Sigmoid colon (tissue), 7 donors: ENCODE results near the gene SMIM20. TPM values are rescaled to one million over a fixed set of nuclear protein-coding genes. Genes with fewer than 3 reads are reported as not detected.

Experiments
- DNase-seq: peaks from one replicate; pipeline ENCODE4 v3.0.0-alpha.2; 2019
- H3K27ac ChIP-seq, 4 donors: fragments of 200-600 bp; sonication (generic); one replicate each; pipeline ENCODE4 v1.5.1; 2016 to 2019; ENCODE audit warnings: mild to moderate bottlenecking in 1 of 4
- H3K27me3 ChIP-seq, 3 donors: fragments of 200-600 bp; sonication (generic); one replicate each; pipeline ENCODE4 v1.5.1; 2019; ENCODE audit warnings: mild to moderate bottlenecking in 1 of 3
- H3K36me3 ChIP-seq, 4 donors: fragments of 200-600 bp; sonication (generic); one replicate each; pipeline ENCODE4 v1.5.1; 2016 to 2019
- H3K4me1 ChIP-seq, 4 donors: fragments of 200-600 bp; sonication (generic); one replicate each; pipeline ENCODE4 v1.5.1; 2017 to 2019
- H3K4me3 ChIP-seq, 4 donors: fragments of 200-600 bp; sonication (generic); one replicate each; pipeline ENCODE4 v1.5.1; 2017 to 2019; ENCODE audit warnings: mild to moderate bottlenecking in 2 of 4, moderate library complexity in 1 of 4
- H3K9me3 ChIP-seq, 4 donors: fragments of 200-600 bp in 3 of 4; sonication (generic) in 3 of 4; one replicate each; pipeline versions ENCODE4 v1.5.1 to v1.6.1; 2013 to 2019
- EP300 ChIP-seq, 4 donors: sonication (generic); formaldehyde crosslinking; IDR thresholded peaks; one replicate each; pipeline ENCODE4 v1.6.1; 2017; ENCODE audit warnings: antibody characterized with exemption in 4 of 4
- POLR2A ChIP-seq, 2 donors: fragments of 450-650 bp; IDR thresholded peaks; one replicate each; pipeline ENCODE4 v1.6.1; 2016; ENCODE audit warnings: antibody characterized with exemption in 2 of 2, mild to moderate bottlenecking in 2 of 2, moderate library complexity in 2 of 2
- POLR2AphosphoS5 ChIP-seq, 4 donors: sonication (generic); formaldehyde crosslinking; IDR thresholded peaks; one replicate each; pipeline ENCODE4 v1.6.1; 2017; ENCODE audit warnings: antibody characterized with exemption in 4 of 4
- WGBS, 2 donors: extraction: QIAGEN DNeasy Blood & Tissue Kit; methylation state at CpG; one replicate each; pipeline ENCODE4 v1.1.7; 2013; 5-methylcytosine and 5-hydroxymethylcytosine counted together
- intact Hi-C: fragments of 100-400 bp; cut with DNase I; formaldehyde crosslinking; loops from one replicate; pipeline ENCODE4 v1.15.1; 2023
- polyA plus RNA-seq, 3 donors: library from polyadenylated mRNA; stranded (reverse); fragments of 200-250 nt; gene quantifications; one replicate each; pipeline ENCODE4 v1.2.3, GENCODE V29; 2013
- total RNA-seq, 4 donors: library from RNA; depleted of rRNA; stranded (reverse); fragments of >200 nt; gene quantifications; one replicate each; pipeline ENCODE4 v1.1.0, GENCODE V29; 2016
- TF ChIP-seq, protein P1 (sequence below), 4 experiments: fragments of 450-650 bp in 3 of 4; fragments of 200-600 bp in 1 of 4; IDR thresholded peaks; one replicate each; pipeline ENCODE4 v1.5.1; 2016 to 2019; ENCODE audit warnings: antibody characterized with exemption in 4 of 4, mild to moderate bottlenecking in 3 of 4, moderate library complexity in 2 of 4
- donor health status: healthy with polysubstance abuse.
- donor health status: Bipolar disorder and iron deficiency.
- donor health status: healthy.

Gene SMIM20
- total and polyA plus RNA-seq, 7 donors: 33.8 to 99.1 (median 45.4) TPM

DNA sequence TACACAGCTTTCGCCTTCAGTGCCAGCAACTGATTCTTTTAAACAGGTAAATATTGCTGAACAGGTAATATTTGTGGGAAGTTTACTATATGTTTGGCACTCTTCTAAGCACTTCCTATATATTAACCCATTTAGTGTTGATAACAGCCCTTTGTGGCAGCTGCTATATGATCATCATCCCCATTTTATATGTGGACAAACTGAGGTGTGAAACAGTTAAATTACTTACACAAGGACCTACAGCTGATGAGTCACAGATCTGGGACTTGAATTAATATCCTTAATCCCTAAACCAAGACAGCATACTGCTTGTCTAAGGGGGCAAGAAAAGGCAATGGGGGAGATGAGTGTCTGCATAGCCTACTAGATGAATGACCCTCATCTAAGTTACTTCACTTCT, 2.9 kb downstream of the SMIM20 start:
- H3K4me3 ChIP-seq: no peak overlapping the region
- no peaks in the 10 kb centered on the region for H3K9me3 ChIP-seq
- TF ChIP-seq POLR2AphosphoS5 (IDR thresholded peaks at IDR 0.05) (no peak), EP300 (IDR thresholded peaks at IDR 0.05) (no peak), POLR2A (IDR thresholded peaks at IDR 0.05) (no peak)
- TF ChIP-seq, protein P1, sequence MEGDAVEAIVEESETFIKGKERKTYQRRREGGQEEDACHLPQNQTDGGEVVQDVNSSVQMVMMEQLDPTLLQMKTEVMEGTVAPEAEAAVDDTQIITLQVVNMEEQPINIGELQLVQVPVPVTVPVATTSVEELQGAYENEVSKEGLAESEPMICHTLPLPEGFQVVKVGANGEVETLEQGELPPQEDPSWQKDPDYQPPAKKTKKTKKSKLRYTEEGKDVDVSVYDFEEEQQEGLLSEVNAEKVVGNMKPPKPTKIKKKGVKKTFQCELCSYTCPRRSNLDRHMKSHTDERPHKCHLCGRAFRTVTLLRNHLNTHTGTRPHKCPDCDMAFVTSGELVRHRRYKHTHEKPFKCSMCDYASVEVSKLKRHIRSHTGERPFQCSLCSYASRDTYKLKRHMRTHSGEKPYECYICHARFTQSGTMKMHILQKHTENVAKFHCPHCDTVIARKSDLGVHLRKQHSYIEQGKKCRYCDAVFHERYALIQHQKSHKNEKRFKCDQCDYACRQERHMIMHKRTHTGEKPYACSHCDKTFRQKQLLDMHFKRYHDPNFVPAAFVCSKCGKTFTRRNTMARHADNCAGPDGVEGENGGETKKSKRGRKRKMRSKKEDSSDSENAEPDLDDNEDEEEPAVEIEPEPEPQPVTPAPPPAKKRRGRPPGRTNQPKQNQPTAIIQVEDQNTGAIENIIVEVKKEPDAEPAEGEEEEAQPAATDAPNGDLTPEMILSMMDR (IDR thresholded peaks at IDR 0.05): no peak
- peaks cover 0 to 19% (median 13%) of the 10 kb centered on the region in 4 donors for H3K4me1 ChIP-seq
- H3K27ac ChIP-seq: no peak overlapping the region
- H3K36me3 ChIP-seq: peaks cover 0 to under 1% (median 0%) of the 10 kb centered on the region in 4 donors
- DNase-seq: no peak
- no peaks in the 10 kb centered on the region for H3K27me3 ChIP-seq
- intact Hi-C loops: no loop called here
- WGBS, 2 donors: 92% methylated on average over 1 of the region's 1 CpG

DNA sequence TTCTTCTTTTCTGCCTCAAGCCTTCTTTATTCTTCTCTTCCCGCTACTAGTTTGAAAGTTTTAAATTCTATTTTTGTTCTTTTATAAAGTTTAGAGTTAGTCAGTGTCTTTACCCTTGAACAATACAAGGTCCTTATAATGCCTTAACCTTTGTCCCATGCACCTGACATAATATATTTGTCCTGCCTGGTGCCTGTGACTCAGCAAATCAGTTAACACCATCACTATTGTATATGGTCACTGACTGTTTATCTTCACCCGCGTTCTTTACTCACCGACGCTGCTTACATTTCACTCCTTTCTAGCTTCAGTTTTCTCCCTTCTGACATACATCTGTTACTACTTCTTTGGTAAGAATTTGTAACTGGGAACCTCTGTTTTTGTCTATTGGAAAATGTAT, 5.7 kb downstream of the SMIM20 start:
- H3K4me1 ChIP-seq: peaks cover 0 to 9% (median 5%) of the 10 kb centered on the region in 4 donors
- intact Hi-C loops: no loop called here
- no peak overlapping the region for H3K4me3 ChIP-seq
- WGBS, 2 donors: 28 to 69% methylated on average over 5 of the region's 5 CpGs
- H3K27me3 ChIP-seq: no peaks in the 10 kb centered on the region
- no peak overlapping the region for H3K27ac ChIP-seq
- H3K36me3 ChIP-seq: peaks cover 0 to 3% (median 0%) of the 10 kb centered on the region in 4 donors
- TF ChIP-seq POLR2A (IDR thresholded peaks at IDR 0.05) (no peak), POLR2AphosphoS5 (IDR thresholded peaks at IDR 0.05) (no peak)
- no peak for DNase-seq
- H3K9me3 ChIP-seq: no peaks in the 10 kb centered on the region

DNA sequence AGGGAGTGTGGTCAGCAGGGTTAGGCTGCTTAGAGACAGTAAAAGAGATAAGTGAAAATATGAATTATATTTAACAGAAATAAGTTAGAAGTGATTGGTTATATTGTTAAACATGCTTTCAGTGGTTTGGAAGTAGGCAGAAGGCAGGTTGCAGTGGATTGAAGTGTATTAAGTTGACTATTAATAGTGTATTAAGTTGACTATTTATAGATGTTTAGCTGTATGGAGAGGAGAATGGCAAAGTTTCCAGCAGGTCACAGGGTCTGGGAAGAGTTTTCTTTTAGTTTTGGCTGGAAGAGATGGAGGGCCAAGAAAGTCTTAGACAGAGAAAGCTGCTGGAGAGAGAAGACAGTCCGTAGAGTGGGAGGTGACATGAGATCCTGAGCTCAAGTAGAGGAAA, 7.9 kb downstream of the SMIM20 start:
- no peak for DNase-seq
- no peak overlapping the region for H3K4me3 ChIP-seq
- H3K27me3 ChIP-seq: no peaks in the 10 kb centered on the region
- TF ChIP-seq POLR2AphosphoS5 (IDR thresholded peaks at IDR 0.05) (no peak), EP300 (IDR thresholded peaks at IDR 0.05) (no peak), POLR2A (IDR thresholded peaks at IDR 0.05) (no peak)
- TF ChIP-seq, protein P1 (IDR thresholded peaks at IDR 0.05): no peak
- no peak overlapping the region for H3K27ac ChIP-seq
- no peaks in the 10 kb centered on the region for H3K9me3 ChIP-seq
- intact Hi-C loops: no loop called here
- H3K36me3 ChIP-seq: peaks cover 0 to 3% (median 0%) of the 10 kb centered on the region in 4 donors
- H3K4me1 ChIP-seq: no peaks in the 10 kb centered on the region
- 97 to 98% methylated on average over 1 of the region's 1 CpG for WGBS, 2 donors

DNA sequence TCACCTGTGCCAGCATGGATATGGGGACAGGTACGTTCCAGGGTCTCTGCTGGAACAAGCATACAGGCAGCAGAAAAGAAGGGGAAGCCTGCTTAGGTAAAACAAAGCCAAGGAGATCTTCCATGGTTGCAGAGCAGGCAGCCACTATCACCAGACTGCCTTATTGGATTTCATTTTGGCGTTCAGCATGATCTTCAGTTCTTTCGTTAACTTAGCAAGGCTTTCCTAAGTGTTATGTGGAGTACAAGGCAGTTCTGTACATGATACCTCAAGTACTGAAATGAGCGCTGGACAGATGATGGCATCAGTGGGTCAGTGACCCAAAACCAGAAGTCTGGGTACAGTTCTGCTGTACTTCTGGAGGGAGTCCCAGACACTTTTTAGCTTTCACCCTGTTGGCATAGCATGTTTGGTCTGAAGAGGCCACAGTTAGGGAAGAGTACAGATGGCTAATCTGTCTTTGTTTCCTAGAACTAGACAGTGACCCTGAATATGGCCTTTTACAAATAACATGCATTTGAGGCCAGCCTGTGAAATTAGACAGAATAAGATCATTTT, 8.9 kb downstream of the SMIM20 start:
- Histone ChIP-seq H3K27me3 (no peaks in the 10 kb centered on the region), H3K27ac (no peak overlapping the region), H3K4me1 (no peaks in the 10 kb centered on the region), H3K9me3 (no peaks in the 10 kb centered on the region), H3K36me3 (peaks cover 0 to 3% (median 0%) of the 10 kb centered on the region in 4 donors), H3K4me3 (no peak overlapping the region)
- TF ChIP-seq EP300 (IDR thresholded peaks at IDR 0.05) (no peak), POLR2A (IDR thresholded peaks at IDR 0.05) (no peak), POLR2AphosphoS5 (IDR thresholded peaks at IDR 0.05) (no peak)
- TF ChIP-seq, protein P1 (IDR thresholded peaks at IDR 0.05): no peak
- intact Hi-C loops: no loop called here
- 87 to 98% methylated on average over 4 of the region's 4 CpGs for WGBS, 2 donors
- DNase-seq: no peak

DNA sequence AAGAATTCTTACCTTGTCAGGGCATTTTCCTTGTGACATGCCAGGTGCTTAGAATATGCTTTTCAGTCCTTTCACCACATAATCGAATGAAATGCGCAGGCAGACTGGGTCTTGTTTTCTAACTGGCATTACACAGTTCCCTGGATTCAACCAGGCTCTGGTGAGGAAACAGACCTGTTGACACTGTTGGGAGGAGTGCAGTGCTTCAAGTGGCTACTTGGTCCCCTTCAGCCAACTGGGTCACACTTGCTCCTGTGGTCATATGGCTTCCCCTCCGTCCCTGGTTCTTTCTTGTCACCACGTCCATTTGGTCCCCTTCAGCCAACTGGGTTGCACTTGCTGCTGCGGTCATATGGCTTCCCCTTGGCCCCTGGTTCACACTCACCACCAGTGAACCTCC, 9.7 kb downstream of the SMIM20 start:
- no peaks in the 10 kb centered on the region for H3K27me3 ChIP-seq
- intact Hi-C loops: no loop called here
- no peak for DNase-seq
- no peaks in the 10 kb centered on the region for H3K4me1 ChIP-seq
- no peaks in the 10 kb centered on the region for H3K9me3 ChIP-seq
- no peak for TF ChIP-seq POLR2A (IDR thresholded peaks at IDR 0.05)
- no peak for TF ChIP-seq POLR2AphosphoS5 (IDR thresholded peaks at IDR 0.05)
- TF ChIP-seq EP300 (IDR thresholded peaks at IDR 0.05): no peak
- TF ChIP-seq, protein P1 (IDR thresholded peaks at IDR 0.05): no peak
- H3K36me3 ChIP-seq: peaks cover 0 to 3% (median 0%) of the 10 kb centered on the region in 4 donors
- WGBS, 2 donors: 96 to 97% methylated on average over 5 of the region's 5 CpGs
- no peak overlapping the region for H3K27ac ChIP-seq
- no peak overlapping the region for H3K4me3 ChIP-seq
